Loucy (cell line): Measurements from ENCODE around the gene CD164.

Experiments
- H2AFZ ChIP-seq: fragments of 200-600 bp; sonication (generic); 2 replicates; pipeline ENCODE4 v1.6.0; 2016; ENCODE audit warnings: antibody characterized with exemption, mild to moderate bottlenecking, low read length, moderate library complexity
- H3F3A ChIP-seq: fragments of 200-600 bp; 2 replicates; pipeline ENCODE4 v1.6.0; 2016; ENCODE audit warnings: antibody characterized with exemption, low read depth, mild to moderate bottlenecking
- H3K27me3 ChIP-seq: fragments of 200-600 bp; sonication (generic); 2 replicates; pipeline ENCODE4 v1.6.1; 2014; ENCODE audit warnings: low read length, mild to moderate bottlenecking; ENCODE audit not compliant: insufficient read depth, poor library complexity, severe bottlenecking
- H3K36me3 ChIP-seq: fragments of 200-600 bp; sonication (generic); 2 replicates; pipeline ENCODE4 v1.6.1; 2016; ENCODE audit warnings: low read length; ENCODE audit not compliant: insufficient read depth
- H3K4me1 ChIP-seq: fragments of 200-600 bp; sonication (generic); 2 replicates; pipeline ENCODE4 v1.5.1; 2014; ENCODE audit warnings: low read length, mild to moderate bottlenecking; ENCODE audit not compliant: insufficient read depth, poor library complexity, severe bottlenecking
- H3K4me2 ChIP-seq: fragments of 200-600 bp; sonication (generic); 2 replicates; pipeline ENCODE4 v1.6.0; 2014; ENCODE audit warnings: antibody characterized with exemption, low read length, low read depth, mild to moderate bottlenecking; ENCODE audit not compliant: poor library complexity, severe bottlenecking
- H3K4me3 ChIP-seq: fragments of 200-600 bp; sonication (generic); 2 replicates; pipeline ENCODE4 v1.5.1; 2014; ENCODE audit warnings: low read length, mild to moderate bottlenecking, mixed read lengths; ENCODE audit not compliant: poor library complexity, severe bottlenecking
- H3K79me2 ChIP-seq: fragments of 200-600 bp; sonication (generic); 2 replicates; pipeline ENCODE4 v1.6.1; 2014; ENCODE audit warnings: low read length; ENCODE audit not compliant: insufficient read depth
- H3K9ac ChIP-seq: fragments of 200-600 bp; sonication (generic); 2 replicates; pipeline ENCODE4 v1.6.0; 2014; ENCODE audit warnings: mild to moderate bottlenecking, low read depth, low read length, moderate library complexity; ENCODE audit not compliant: poor library complexity, severe bottlenecking
- H3K9me2 ChIP-seq: fragments of 200-600 bp; sonication (generic); replicated peaks from 2 replicates; pipeline ENCODE4 v1.6.1; 2016; ENCODE audit warnings: low read depth, low read length, mixed read lengths
- H3K9me3 ChIP-seq: fragments of 200-600 bp; sonication (generic); 2 replicates; pipeline ENCODE4 v1.6.1; 2014; ENCODE audit warnings: mild to moderate bottlenecking, antibody characterized with exemption, low read length, low read depth; ENCODE audit not compliant: insufficient read depth
- H4K20me1 ChIP-seq: fragments of 200-600 bp; sonication (generic); 2 replicates; pipeline ENCODE4 v1.6.0; 2014; ENCODE audit warnings: antibody characterized with exemption, low read length, mild to moderate bottlenecking; ENCODE audit not compliant: insufficient read depth, poor library complexity, severe bottlenecking
- EZH2phosphoT487 ChIP-seq: fragments of 200-600 bp; IDR thresholded peaks from 2 replicates; pipeline ENCODE4 v1.6.1; 2018; ENCODE audit warnings: antibody characterized with exemption, mild to moderate bottlenecking, moderate library complexity, borderline replicate concordance
- TF ChIP-seq, protein P1 (sequence below): fragments of 200-600 bp; sonication (generic); conservative IDR thresholded peaks from 2 replicates; pipeline ENCODE4 v1.5.1; 2014; ENCODE audit warnings: mild to moderate bottlenecking, antibody characterized with exemption, low read length

The CD164 gene

GRCh38 chr6:109363753-109364152, 18.5 kb downstream of the CD164 start:
- no peak for TF ChIP-seq EZH2phosphoT487
- TF ChIP-seq, protein P1, sequence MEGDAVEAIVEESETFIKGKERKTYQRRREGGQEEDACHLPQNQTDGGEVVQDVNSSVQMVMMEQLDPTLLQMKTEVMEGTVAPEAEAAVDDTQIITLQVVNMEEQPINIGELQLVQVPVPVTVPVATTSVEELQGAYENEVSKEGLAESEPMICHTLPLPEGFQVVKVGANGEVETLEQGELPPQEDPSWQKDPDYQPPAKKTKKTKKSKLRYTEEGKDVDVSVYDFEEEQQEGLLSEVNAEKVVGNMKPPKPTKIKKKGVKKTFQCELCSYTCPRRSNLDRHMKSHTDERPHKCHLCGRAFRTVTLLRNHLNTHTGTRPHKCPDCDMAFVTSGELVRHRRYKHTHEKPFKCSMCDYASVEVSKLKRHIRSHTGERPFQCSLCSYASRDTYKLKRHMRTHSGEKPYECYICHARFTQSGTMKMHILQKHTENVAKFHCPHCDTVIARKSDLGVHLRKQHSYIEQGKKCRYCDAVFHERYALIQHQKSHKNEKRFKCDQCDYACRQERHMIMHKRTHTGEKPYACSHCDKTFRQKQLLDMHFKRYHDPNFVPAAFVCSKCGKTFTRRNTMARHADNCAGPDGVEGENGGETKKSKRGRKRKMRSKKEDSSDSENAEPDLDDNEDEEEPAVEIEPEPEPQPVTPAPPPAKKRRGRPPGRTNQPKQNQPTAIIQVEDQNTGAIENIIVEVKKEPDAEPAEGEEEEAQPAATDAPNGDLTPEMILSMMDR = no peak
- Histone ChIP-seq H3K4me3 (no peak overlapping the region), H3F3A (no peaks in the 10 kb centered on the region), H3K79me2 (peaks cover 34% of the 10 kb centered on the region), H3K4me2 (no peak overlapping the region), H4K20me1 (no peaks in the 10 kb centered on the region), H3K4me1 (no peaks in the 10 kb centered on the region), H3K9me3 (peaks cover 11% of the 10 kb centered on the region), H3K36me3 (peaks cover 80% of the 10 kb centered on the region), H3K9me2 (no peaks in the 10 kb centered on the region), H3K27me3 (no peaks in the 10 kb centered on the region), H2AFZ (no peak overlapping the region), H3K9ac (no peak overlapping the region)

DNA sequence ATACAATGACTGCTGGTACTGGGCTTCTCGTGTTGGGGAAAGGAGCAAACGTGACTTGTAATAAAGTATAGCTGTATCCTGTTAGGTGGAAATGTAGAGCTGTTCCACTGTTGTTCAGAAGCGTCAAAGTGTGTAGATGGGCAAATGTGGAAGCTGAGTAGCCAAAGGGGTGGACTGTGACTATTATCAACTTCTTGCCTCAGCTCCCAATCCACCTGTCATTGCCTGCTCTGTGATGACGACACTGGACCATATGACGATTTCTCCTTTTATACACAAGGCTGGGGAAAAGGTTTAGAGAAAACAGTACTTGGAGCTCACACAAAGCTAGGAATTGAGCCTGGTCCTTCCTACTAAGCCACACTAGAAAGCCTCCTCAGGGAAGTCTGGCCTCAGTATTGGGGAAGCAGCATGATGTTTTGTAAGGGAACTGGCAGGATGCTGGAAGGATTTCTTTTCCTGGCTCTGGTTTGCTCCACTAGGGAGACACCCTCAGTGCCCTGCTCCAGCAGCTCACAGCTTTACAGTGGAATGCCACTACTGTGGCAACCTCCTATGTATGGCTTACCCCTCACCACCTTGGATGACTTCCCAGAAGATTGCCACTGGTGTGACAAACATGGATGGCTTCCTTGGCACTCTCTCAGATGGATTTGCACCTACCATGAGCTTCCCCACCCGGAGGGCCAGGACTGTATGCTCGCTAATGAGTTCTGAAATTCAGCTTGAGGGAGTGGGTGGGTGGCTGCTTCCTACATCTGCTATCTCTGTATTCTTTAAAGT, 20.0 kb downstream of the CD164 start:
- Histone ChIP-seq H3K4me3 (no peak overlapping the region), H3K4me1 (no peaks in the 10 kb centered on the region), H3K9me3 (peaks cover 11% of the 10 kb centered on the region), H3K79me2 (peaks cover 34% of the 10 kb centered on the region), H3F3A (no peaks in the 10 kb centered on the region), H3K36me3 (peaks cover 72% of the 10 kb centered on the region), H3K27me3 (no peaks in the 10 kb centered on the region), H3K4me2 (no peak overlapping the region), H4K20me1 (no peaks in the 10 kb centered on the region), H2AFZ (no peak overlapping the region), H3K9ac (no peak overlapping the region), H3K9me2 (no peaks in the 10 kb centered on the region)
- TF ChIP-seq, protein P1 = no peak
- TF ChIP-seq EZH2phosphoT487 = no peak

- Histone ChIP-seq H3K9ac (no peak overlapping the region), H3K4me1 (no peaks in the 10 kb centered on the region), H3K4me2 (no peak overlapping the region), H3K79me2 (peaks cover 21% of the 10 kb centered on the region), H3F3A (no peaks in the 10 kb centered on the region), H3K9me3 (peaks cover 11% of the 10 kb centered on the region), H3K36me3 (peaks cover 60% of the 10 kb centered on the region), H3K4me3 (no peak overlapping the region), H3K9me2 (no peaks in the 10 kb centered on the region), H4K20me1 (no peaks in the 10 kb centered on the region), H2AFZ (no peak overlapping the region), H3K27me3 (no peaks in the 10 kb centered on the region)
- no peak for TF ChIP-seq EZH2phosphoT487
- TF ChIP-seq, protein P1 = no peak
Measured at GRCh38 chr6:109360791-109361190, 21.5 kb downstream of the CD164 start.
